ENCODE data around the gene POLR3G. TPM values are rescaled to one million over a fixed set of nuclear protein-coding genes. Genes with fewer than 3 reads are reported as not detected.

Gene POLR3G
- total RNA-seq, 1 donor from 2014 or later: 5.9 TPM

GRCh38 chr5:90554358-90555006 lies 79.8 kb downstream of the POLR3G start:
- Mint-ChIP-seq H3K4me1 (ENCODE audit: unreplicated experiment) (peaks cover 35% of the 10 kb centered on the region), H3K27me3 (ENCODE audit: unreplicated experiment) (no peaks in the 10 kb centered on the region)

GRCh38 chr5:90555666-90556065 lies 81.0 kb downstream of the POLR3G start:
- Mint-ChIP-seq H3K9me3 (ENCODE audit: unreplicated experiment) (no peaks in the 10 kb centered on the region), H3K27ac (ENCODE audit: unreplicated experiment) (no peak overlapping the region), H3K4me3 (ENCODE audit: unreplicated experiment) (no peak overlapping the region), H3K36me3 (ENCODE audit: low read depth, unreplicated experiment) (no peaks in the 10 kb centered on the region), H3K27me3 (ENCODE audit: unreplicated experiment) (no peaks in the 10 kb centered on the region), H3K4me1 (ENCODE audit: unreplicated experiment) (peaks cover 35% of the 10 kb centered on the region)
- TF ChIP-seq CTCF (IDR thresholded peaks at IDR 0.05; ENCODE audit: unreplicated experiment): no peak
- no peak for DNase-seq (ENCODE audit: low spot score)

More at GRCh38 chr5:90554358-90555006, 79.8 kb downstream of the POLR3G start:
- TF ChIP-seq CTCF (IDR thresholded peaks at IDR 0.05; ENCODE audit: unreplicated experiment): no peak
- no peaks in the 10 kb centered on the region for H3K9me3 Mint-ChIP-seq (ENCODE audit: unreplicated experiment)
- H3K4me3 Mint-ChIP-seq (ENCODE audit: unreplicated experiment): no peak overlapping the region
- DNase-seq (ENCODE audit: low spot score): no peak
- H3K36me3 Mint-ChIP-seq (ENCODE audit: low read depth, unreplicated experiment): no peaks in the 10 kb centered on the region
- H3K27ac Mint-ChIP-seq (ENCODE audit: unreplicated experiment): no peak overlapping the region

GRCh38 chr5:90557391-90557790 lies 82.7 kb downstream of the POLR3G start:
- no peaks in the 10 kb centered on the region for H3K27me3 Mint-ChIP-seq (ENCODE audit: unreplicated experiment)
- no peaks in the 10 kb centered on the region for H3K36me3 Mint-ChIP-seq (ENCODE audit: low read depth, unreplicated experiment)
- H3K4me1 Mint-ChIP-seq (ENCODE audit: unreplicated experiment): peaks cover 30% of the 10 kb centered on the region
- no peaks in the 10 kb centered on the region for H3K9me3 Mint-ChIP-seq (ENCODE audit: unreplicated experiment)
- no peak overlapping the region for H3K27ac Mint-ChIP-seq (ENCODE audit: unreplicated experiment)
- peak overlapping the region; percentile 99 for H3K4me3 Mint-ChIP-seq (ENCODE audit: unreplicated experiment)
- no peak for DNase-seq (ENCODE audit: low spot score)
- no peak for TF ChIP-seq CTCF (IDR thresholded peaks at IDR 0.05; ENCODE audit: unreplicated experiment)

- H3K4me3 Mint-ChIP-seq (ENCODE audit: unreplicated experiment): peak overlapping the region; percentile 99
- no peak for DNase-seq (ENCODE audit: low spot score)
- no peak for TF ChIP-seq CTCF (IDR thresholded peaks at IDR 0.05; ENCODE audit: unreplicated experiment)
- peak overlapping the region; percentile 19 for H3K27ac Mint-ChIP-seq (ENCODE audit: unreplicated experiment)
- H3K36me3 Mint-ChIP-seq (ENCODE audit: low read depth, unreplicated experiment): no peaks in the 10 kb centered on the region
- no peaks in the 10 kb centered on the region for H3K9me3 Mint-ChIP-seq (ENCODE audit: unreplicated experiment)
- no peaks in the 10 kb centered on the region for H3K27me3 Mint-ChIP-seq (ENCODE audit: unreplicated experiment)
- peaks cover 30% of the 10 kb centered on the region for H3K4me1 Mint-ChIP-seq (ENCODE audit: unreplicated experiment)
These were observed 83.2 kb downstream of the POLR3G start for GRCh38 chr5:90557871-90558270.

GRCh38 chr5:90558344-90559192 lies 83.9 kb downstream of the POLR3G start, which contains the start of gene ADGRV1:
Gene ADGRV1 (plus strand): TSS chr5:90558797. CDS start chr5:90558896, 99 bp downstream.
- no peak for TF ChIP-seq CTCF (IDR thresholded peaks at IDR 0.05; ENCODE audit: unreplicated experiment)
- peak within 1 kb of the TSS; percentile 99 for H3K4me3 Mint-ChIP-seq (ENCODE audit: unreplicated experiment)
- H3K27ac Mint-ChIP-seq (ENCODE audit: unreplicated experiment): peak within 1 kb of the TSS; percentile 45
- DNase-seq (ENCODE audit: low spot score): peak; percentile 94
- no peaks in the 10 kb centered on the region for H3K9me3 Mint-ChIP-seq (ENCODE audit: unreplicated experiment)
- H3K36me3 Mint-ChIP-seq (ENCODE audit: low read depth, unreplicated experiment): no peaks in the 10 kb centered on the region
- no peaks in the 10 kb centered on the region for H3K27me3 Mint-ChIP-seq (ENCODE audit: unreplicated experiment)
- peaks cover 30% of the 10 kb centered on the region for H3K4me1 Mint-ChIP-seq (ENCODE audit: unreplicated experiment)

All from endothelial cell (in vitro differentiated cells).